Ovary (tissue), 3 donors: ENCODE results near the gene TIMM22.

Source experiments
- CTCF ChIP-seq, 3 donors: fragments of 450-650 bp in 2 of 3; fragments of 200-600 bp in 1 of 3; IDR thresholded peaks; one replicate each; pipeline versions ENCODE4 v1.5.1 to v1.8.0; 2016 to 2022; ENCODE audit warnings: antibody characterized with exemption in 3 of 3, mild to moderate bottlenecking in 1 of 3
- EP300 ChIP-seq: sonication (generic); formaldehyde crosslinking; IDR thresholded peaks from one replicate; pipeline ENCODE4 v1.6.1; 2017; ENCODE audit warnings: antibody characterized with exemption
- donor health status: DM: no; HTN: no; CAD: no.

- TF ChIP-seq CTCF (IDR thresholded peaks at IDR 0.05) (no peak), EP300 (no peak)
Observed at GRCh38 chr17:1035546-1036170, 38.7 kb downstream of the TIMM22 start.
